Measurements from ENCODE around the gene NLGN3. TPM values are rescaled to one million over a fixed set of nuclear protein-coding genes. Genes with fewer than 3 reads are reported as not detected.

NLGN3 gene
- total and polyA plus RNA-seq, 2 donors (not counting 1 experiment from before 2014, with no cell fraction given): 0.81 to 1.3 TPM

- Mint-ChIP-seq H3K27ac (peak overlapping the region; percentile 90), H3K9me3 (ENCODE audit: insufficient read depth) (no peaks in the 10 kb centered on the region), H3K4me3 (peak overlapping the region; percentile 73), H3K27me3 (no peaks in the 10 kb centered on the region), H3K4me1 (peaks cover 59% of the 10 kb centered on the region)
- Histone ChIP-seq H3K79me2 (ENCODE audit: control insufficient read depth, insufficient read depth, low read length) (peaks cover 5% of the 10 kb centered on the region), H3K4me1 (ENCODE audit: control insufficient read depth in 2 of 2, insufficient read depth in 2 of 2, low read length in 2 of 2) (peaks cover 52 to 60% of the 10 kb centered on the region in 2 donors), H3K27ac (ENCODE audit: low read length in 2 of 2) (peak overlapping the region; percentile 67 to 83), H3K9ac (ENCODE audit: low read length) (peak overlapping the region; percentile 35), H2AFZ (ENCODE audit: insufficient read depth, low read depth, low read length, poor library complexity, severe bottlenecking) (peak overlapping the region; percentile 28), H3K27me3 (replicated peaks in 1 of 4; ENCODE audit: control extremely low read depth in 1 of 4, control insufficient read depth in 3 of 4, insufficient read depth in 4 of 4, low read length in 3 of 4) (no peaks in the 10 kb centered on the region), H3K4me3 (ENCODE audit: control extremely low read depth in 1 of 5, extremely low read depth in 1 of 5, insufficient read depth in 1 of 5, low read depth in 2 of 5, low read length in 4 of 5) (peak overlapping the region in 1 of 5 experiments; percentile 41), H3K9me3 (ENCODE audit: control extremely low read depth in 1 of 3, control insufficient read depth in 2 of 3, insufficient read depth in 1 of 3, low read length in 2 of 3) (no peaks in the 10 kb centered on the region), H4K20me1 (ENCODE audit: control insufficient read depth, insufficient read depth, low read length, poor library complexity, severe bottlenecking) (no peaks in the 10 kb centered on the region), H3K4me2 (replicated peaks; ENCODE audit: low read depth, low read length, poor library complexity, severe bottlenecking) (peak overlapping the region; percentile 66), H3K36me3 (replicated peaks in 1 of 2; ENCODE audit: control extremely low read depth in 1 of 2, control insufficient read depth in 1 of 2, extremely low read depth in 1 of 2, insufficient read depth in 2 of 2, low read length in 1 of 2) (peaks cover 0 to 14% of the 10 kb centered on the region in 2 experiments)
- intact Hi-C loops (cut with micrococcal nuclease): loop anchor here (1.0 to 2.0 kb wide), 2 partner anchors 8 to 15 kb away; partner anchors contain the start of genes IL2RG and MED12
- POLR2A ChIA-PET: interaction anchor here (0.7 to 3.8 kb wide), 3 partner anchors 9 to 23 kb away, joined by 3 to 29 read pairs (median 15); partner anchors contain the start of genes IL2RG and MED12
- no CpG with 5 or more reads among the region's 10 CpGs for WGBS (ENCODE audit: insufficient coverage)
- TF ChIP-seq EZH2 (IDR thresholded peaks at IDR 0.05; ENCODE audit: borderline replicate concordance, insufficient read depth, low read depth, low read length, poor library complexity, severe bottlenecking): no peak
- no peak for TF ChIP-seq CTCF (IDR thresholded peaks at IDR 0.05)
- peak; percentile 60 for DNase-seq
- CTCF ChIA-PET: interaction anchor here (0.7 to 5.2 kb wide), 2 partner anchors 9 to 26 kb away, joined by 5 to 78 read pairs; partner anchors contain the start of gene IL2RG
- ATAC-seq (ENCODE audit: low read depth): peak; percentile 67
Measured at GRCh38 chrX:71103110-71103983, 41.3 kb upstream of the NLGN3 start.
